Effector memory CD4-positive, alpha-beta T cell (primary cell): ENCODE results near the gene NRG2.

Experiments used
- DNase-seq, 3 donors: peaks; one replicate each; pipeline ENCODE4 v3.0.0-alpha.2; 2020
- H3K27ac ChIP-seq: 2 replicates; pipeline ENCODE4 v1.7.0; 2013; ENCODE audit warnings: mild to moderate bottlenecking, low read length, moderate library complexity; ENCODE audit not compliant: insufficient read depth, poor library complexity, severe bottlenecking
- H3K27me3 ChIP-seq: replicated peaks from 2 replicates; pipeline ENCODE4 v1.7.0; 2013; ENCODE audit warnings: mild to moderate bottlenecking, low read length; ENCODE audit not compliant: insufficient read depth, control insufficient read depth, poor library complexity, severe bottlenecking
- H3K36me3 ChIP-seq: 2 replicates; pipeline ENCODE4 v1.7.0; 2013; ENCODE audit warnings: mild to moderate bottlenecking, low read length, moderate library complexity; ENCODE audit not compliant: control insufficient read depth, insufficient read depth
- H3K4me1 ChIP-seq: 2 replicates; pipeline ENCODE4 v1.7.0; 2013; ENCODE audit warnings: low read length, mild to moderate bottlenecking; ENCODE audit not compliant: control insufficient read depth, insufficient read depth, poor library complexity, severe bottlenecking
- H3K4me3 ChIP-seq: 2 replicates; pipeline ENCODE4 v1.7.0; 2013; ENCODE audit warnings: low read length, low read depth, mild to moderate bottlenecking; ENCODE audit not compliant: insufficient read depth, poor library complexity, severe bottlenecking
- H3K9me3 ChIP-seq: 2 replicates; pipeline ENCODE4 v1.7.0; 2013; ENCODE audit warnings: mild to moderate bottlenecking, low read length, moderate library complexity; ENCODE audit not compliant: control insufficient read depth

The NRG2 gene

GRCh38 chr5:139955053-139955605 is 88.0 kb downstream of the NRG2 start:
- H3K27ac ChIP-seq = no peak overlapping the region
- H3K36me3 ChIP-seq = no peaks in the 10 kb centered on the region
- H3K9me3 ChIP-seq = no peaks in the 10 kb centered on the region
- H3K4me3 ChIP-seq = no peak overlapping the region
- DNase-seq = no peak
- no peaks in the 10 kb centered on the region for H3K27me3 ChIP-seq
- H3K4me1 ChIP-seq = no peaks in the 10 kb centered on the region

GRCh38 chr5:139954462-139954861 is 88.6 kb downstream of the NRG2 start:
- H3K4me1 ChIP-seq = no peaks in the 10 kb centered on the region
- DNase-seq = no peak
- no peak overlapping the region for H3K4me3 ChIP-seq

GRCh38 chr5:139954022-139954421 is 89.1 kb downstream of the NRG2 start:
- H3K4me1 ChIP-seq = no peaks in the 10 kb centered on the region
- no peaks in the 10 kb centered on the region for H3K9me3 ChIP-seq
- H3K27me3 ChIP-seq = peaks cover 2% of the 10 kb centered on the region
- H3K36me3 ChIP-seq = no peaks in the 10 kb centered on the region
- no peak for DNase-seq
- H3K27ac ChIP-seq = no peak overlapping the region
- H3K4me3 ChIP-seq = no peak overlapping the region

More at GRCh38 chr5:139954462-139954861, 88.6 kb downstream of the NRG2 start:
- no peaks in the 10 kb centered on the region for H3K36me3 ChIP-seq
- no peak overlapping the region for H3K27ac ChIP-seq
- H3K27me3 ChIP-seq = no peaks in the 10 kb centered on the region
- no peaks in the 10 kb centered on the region for H3K9me3 ChIP-seq

GRCh38 chr5:139952574-139952973 is 90.5 kb downstream of the NRG2 start:
- H3K36me3 ChIP-seq = no peaks in the 10 kb centered on the region
- no peaks in the 10 kb centered on the region for H3K9me3 ChIP-seq
- H3K27me3 ChIP-seq = peaks cover 4% of the 10 kb centered on the region
- H3K27ac ChIP-seq = no peak overlapping the region
- H3K4me3 ChIP-seq = no peak overlapping the region
- no peaks in the 10 kb centered on the region for H3K4me1 ChIP-seq
- DNase-seq = no peak

- Histone ChIP-seq H3K27me3 (peaks cover 4% of the 10 kb centered on the region), H3K4me3 (no peak overlapping the region), H3K36me3 (no peaks in the 10 kb centered on the region), H3K4me1 (no peaks in the 10 kb centered on the region), H3K9me3 (no peaks in the 10 kb centered on the region), H3K27ac (no peak overlapping the region)
- DNase-seq = no peak
Observed at GRCh38 chr5:139951983-139952382, 91.1 kb downstream of the NRG2 start.

- Histone ChIP-seq H3K36me3 (no peaks in the 10 kb centered on the region), H3K9me3 (no peaks in the 10 kb centered on the region), H3K27me3 (peaks cover 4% of the 10 kb centered on the region), H3K4me3 (no peak overlapping the region), H3K4me1 (no peaks in the 10 kb centered on the region), H3K27ac (no peak overlapping the region)
- DNase-seq = no peak
Observed at GRCh38 chr5:139951296-139951924, 91.7 kb downstream of the NRG2 start.

- Histone ChIP-seq H3K27me3 (peaks cover 4% of the 10 kb centered on the region), H3K9me3 (no peaks in the 10 kb centered on the region), H3K4me3 (no peak overlapping the region), H3K36me3 (no peaks in the 10 kb centered on the region), H3K4me1 (no peaks in the 10 kb centered on the region), H3K27ac (no peak overlapping the region)
- no peak for DNase-seq
Observed at GRCh38 chr5:139950436-139950835, 92.7 kb downstream of the NRG2 start.

- peaks cover 4% of the 10 kb centered on the region for H3K27me3 ChIP-seq
- H3K4me3 ChIP-seq = no peak overlapping the region
- no peaks in the 10 kb centered on the region for H3K9me3 ChIP-seq
- H3K36me3 ChIP-seq = no peaks in the 10 kb centered on the region
- no peaks in the 10 kb centered on the region for H3K4me1 ChIP-seq
- no peak for DNase-seq
- H3K27ac ChIP-seq = no peak overlapping the region
Observed at GRCh38 chr5:139949710-139950109, 93.4 kb downstream of the NRG2 start.

GRCh38 chr5:139947727-139948126 is 95.4 kb downstream of the NRG2 start:
- Histone ChIP-seq H3K4me3 (no peak overlapping the region), H3K36me3 (no peaks in the 10 kb centered on the region), H3K9me3 (no peaks in the 10 kb centered on the region), H3K27ac (no peak overlapping the region), H3K27me3 (peaks cover 4% of the 10 kb centered on the region), H3K4me1 (no peaks in the 10 kb centered on the region)
- no peak for DNase-seq

- H3K4me3 ChIP-seq = no peak overlapping the region
- H3K9me3 ChIP-seq = no peaks in the 10 kb centered on the region
- H3K4me1 ChIP-seq = no peaks in the 10 kb centered on the region
- peaks cover 4% of the 10 kb centered on the region for H3K27me3 ChIP-seq
- DNase-seq = no peak
- no peak overlapping the region for H3K27ac ChIP-seq
- H3K36me3 ChIP-seq = no peaks in the 10 kb centered on the region
Observed at GRCh38 chr5:139946440-139946839, 96.7 kb downstream of the NRG2 start.
